ENCODE measurements around the gene SLC25A36. TPM values are rescaled to one million over a fixed set of nuclear protein-coding genes. Genes with fewer than 3 reads are reported as not detected.

The SLC25A36 gene
- total RNA-seq, 1 donor from 2014 or later: 203 TPM

DNA sequence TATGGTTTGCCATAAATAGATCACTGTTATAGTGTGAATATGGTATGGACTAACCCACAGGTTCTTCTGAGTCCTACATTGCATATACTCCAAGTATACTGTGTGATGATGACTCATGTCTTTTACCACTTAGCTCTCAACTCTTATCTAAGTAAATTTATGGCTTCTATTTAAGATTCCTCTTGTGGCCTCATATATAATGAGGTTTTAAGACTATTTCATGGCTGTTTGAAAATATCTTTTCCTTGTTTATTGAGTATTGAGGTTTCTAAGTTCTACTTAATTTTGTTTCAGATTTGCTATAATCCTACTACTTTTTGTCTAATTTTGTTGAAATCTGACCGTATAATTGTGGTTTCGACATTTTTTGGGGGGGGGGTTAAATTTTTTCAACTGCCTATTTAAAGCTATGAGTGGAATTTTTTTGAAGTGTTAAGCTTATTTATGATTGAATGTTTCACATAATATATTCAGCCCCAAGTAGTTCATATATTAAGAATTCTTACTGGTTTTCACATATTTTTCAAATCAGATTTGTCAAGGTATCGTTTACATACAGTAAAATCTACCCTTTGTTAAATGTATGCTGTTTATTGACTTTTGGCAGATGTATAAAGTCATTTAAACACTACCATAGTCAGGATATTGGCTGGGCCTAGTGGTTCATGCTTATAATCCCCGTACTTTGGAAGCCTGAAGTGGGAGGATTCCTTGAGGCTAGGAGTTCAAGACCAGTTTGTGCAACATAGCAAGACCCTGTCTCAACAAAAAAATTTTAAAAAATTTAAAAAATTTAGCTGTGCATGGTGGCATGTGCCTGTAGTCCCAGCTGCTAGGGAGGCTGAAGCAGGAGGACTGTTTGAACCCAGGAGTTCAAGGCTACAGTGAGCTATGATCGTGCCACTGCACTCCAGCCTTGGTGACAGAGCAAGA lies 11.7 kb downstream of the SLC25A36 start:
- H3K4me1 Mint-ChIP-seq: peaks cover 19% of the 10 kb centered on the region
- H3K9me3 Mint-ChIP-seq: no peaks in the 10 kb centered on the region

DNA sequence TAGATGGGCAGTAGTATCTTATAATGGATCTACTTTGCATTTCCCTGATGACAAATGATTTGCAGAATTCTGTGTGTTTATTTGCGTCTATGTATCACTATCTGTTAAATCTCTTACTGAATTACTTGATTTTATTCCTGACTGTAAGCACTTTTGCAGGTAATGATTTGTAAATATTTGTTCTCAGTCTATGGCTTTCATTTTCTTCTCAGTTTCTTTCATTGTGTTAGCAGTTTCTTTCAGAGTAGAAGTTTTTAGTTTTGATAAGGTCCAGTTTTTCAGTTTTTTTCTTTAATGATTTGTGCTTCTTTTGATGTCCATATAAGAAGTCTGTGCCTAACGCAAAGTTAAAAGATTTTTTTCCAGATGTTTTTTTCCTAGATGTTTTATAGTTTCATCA lies 12.9 kb downstream of the SLC25A36 start:
- H3K4me1 ChIP-seq: peaks cover 30% of the 10 kb centered on the region
- no peaks in the 10 kb centered on the region for H3K27me3 Mint-ChIP-seq (ENCODE audit: insufficient read depth, low read depth)
- H3K9me3 Mint-ChIP-seq: no peaks in the 10 kb centered on the region
- no peak overlapping the region for H3K4me3 Mint-ChIP-seq
- no peak overlapping the region for H3K4me3 ChIP-seq
- peaks cover 19% of the 10 kb centered on the region for H3K4me1 Mint-ChIP-seq
- no peak overlapping the region for H2AFZ ChIP-seq (replicated peaks)
- no peaks in the 10 kb centered on the region for H3K9me3 ChIP-seq (ENCODE audit: low read depth)
- TF ChIP-seq EZH2 (IDR thresholded peaks at IDR 0.05) (no peak), EZH2phosphoT487 (IDR thresholded peaks at IDR 0.05) (no peak)
- TF ChIP-seq, protein P1, sequence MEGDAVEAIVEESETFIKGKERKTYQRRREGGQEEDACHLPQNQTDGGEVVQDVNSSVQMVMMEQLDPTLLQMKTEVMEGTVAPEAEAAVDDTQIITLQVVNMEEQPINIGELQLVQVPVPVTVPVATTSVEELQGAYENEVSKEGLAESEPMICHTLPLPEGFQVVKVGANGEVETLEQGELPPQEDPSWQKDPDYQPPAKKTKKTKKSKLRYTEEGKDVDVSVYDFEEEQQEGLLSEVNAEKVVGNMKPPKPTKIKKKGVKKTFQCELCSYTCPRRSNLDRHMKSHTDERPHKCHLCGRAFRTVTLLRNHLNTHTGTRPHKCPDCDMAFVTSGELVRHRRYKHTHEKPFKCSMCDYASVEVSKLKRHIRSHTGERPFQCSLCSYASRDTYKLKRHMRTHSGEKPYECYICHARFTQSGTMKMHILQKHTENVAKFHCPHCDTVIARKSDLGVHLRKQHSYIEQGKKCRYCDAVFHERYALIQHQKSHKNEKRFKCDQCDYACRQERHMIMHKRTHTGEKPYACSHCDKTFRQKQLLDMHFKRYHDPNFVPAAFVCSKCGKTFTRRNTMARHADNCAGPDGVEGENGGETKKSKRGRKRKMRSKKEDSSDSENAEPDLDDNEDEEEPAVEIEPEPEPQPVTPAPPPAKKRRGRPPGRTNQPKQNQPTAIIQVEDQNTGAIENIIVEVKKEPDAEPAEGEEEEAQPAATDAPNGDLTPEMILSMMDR (IDR thresholded peaks at IDR 0.05): no peak
- H3K36me3 ChIP-seq: peaks cover 4% of the 10 kb centered on the region
- no peak overlapping the region for H3K9ac ChIP-seq
- no peak overlapping the region for H3K4me2 ChIP-seq
- H3K27ac Mint-ChIP-seq: no peak overlapping the region
- H4K20me1 ChIP-seq (ENCODE audit: low read depth): peaks cover 87% of the 10 kb centered on the region
- peaks cover 90% of the 10 kb centered on the region for H3K79me2 ChIP-seq (ENCODE audit: low read depth)
- DNase-seq (ENCODE audit: low spot score): no peak
- H3K27me3 ChIP-seq: no peaks in the 10 kb centered on the region
- peaks cover 27% of the 10 kb centered on the region for H3F3A ChIP-seq (ENCODE audit: low read depth)
- H3K36me3 Mint-ChIP-seq: peaks cover 1% of the 10 kb centered on the region
- H3K27ac ChIP-seq: no peak overlapping the region

More for the DNA sequence above, 11.7 kb downstream of the SLC25A36 start:
- Mint-ChIP-seq H3K27ac (no peak overlapping the region), H3K36me3 (no peaks in the 10 kb centered on the region), H3K4me3 (no peak overlapping the region), H3K27me3 (ENCODE audit: insufficient read depth, low read depth) (no peaks in the 10 kb centered on the region)
- Histone ChIP-seq H3K9ac (no peak overlapping the region), H3K36me3 (no peaks in the 10 kb centered on the region), H3K79me2 (ENCODE audit: low read depth) (peaks cover 98% of the 10 kb centered on the region), H3K4me1 (peaks cover 35% of the 10 kb centered on the region), H3F3A (ENCODE audit: low read depth) (peaks cover 34% of the 10 kb centered on the region), H3K27ac (no peak overlapping the region), H3K27me3 (no peaks in the 10 kb centered on the region), H3K4me3 (no peak overlapping the region), H3K4me2 (peak overlapping the region; percentile 8), H4K20me1 (ENCODE audit: low read depth) (peaks cover 98% of the 10 kb centered on the region), H3K9me3 (ENCODE audit: low read depth) (no peaks in the 10 kb centered on the region), H2AFZ (replicated peaks) (no peak overlapping the region)
- no peak for DNase-seq (ENCODE audit: low spot score)
- TF ChIP-seq EZH2 (IDR thresholded peaks at IDR 0.05) (no peak), EZH2phosphoT487 (IDR thresholded peaks at IDR 0.05) (no peak)
- TF ChIP-seq, protein P1 (IDR thresholded peaks at IDR 0.05): no peak

DNA sequence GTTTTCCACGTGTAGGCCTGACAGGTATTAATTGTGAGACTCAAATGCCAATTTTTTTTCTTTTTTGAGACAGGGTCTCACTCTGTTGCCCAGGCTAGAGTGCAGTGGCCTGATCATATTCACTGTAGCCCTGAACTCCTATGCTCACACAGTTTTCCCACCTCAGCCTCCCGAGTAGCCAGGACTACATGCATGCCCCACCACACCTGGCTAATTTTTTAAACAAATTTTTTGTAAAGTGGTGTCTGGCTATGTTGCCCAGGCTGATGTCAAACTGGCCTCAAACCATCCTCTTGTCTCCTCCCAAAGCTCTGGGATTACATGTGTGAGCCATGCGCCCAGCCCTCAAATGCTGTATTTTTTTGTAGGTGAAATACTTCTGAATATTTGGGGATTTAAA lies 14.0 kb downstream of the SLC25A36 start:
- peaks cover 10% of the 10 kb centered on the region for H3K4me1 Mint-ChIP-seq
- H3K36me3 ChIP-seq: peaks cover 13% of the 10 kb centered on the region
- no peak overlapping the region for H3K27ac Mint-ChIP-seq
- DNase-seq (ENCODE audit: low spot score): no peak
- H3F3A ChIP-seq (ENCODE audit: low read depth): peaks cover 17% of the 10 kb centered on the region
- H3K9ac ChIP-seq: no peak overlapping the region
- H3K4me2 ChIP-seq: no peak overlapping the region
- no peaks in the 10 kb centered on the region for H3K27me3 ChIP-seq
- H3K79me2 ChIP-seq (ENCODE audit: low read depth): peaks cover 80% of the 10 kb centered on the region
- no peaks in the 10 kb centered on the region for H3K9me3 Mint-ChIP-seq
- no peaks in the 10 kb centered on the region for H3K9me3 ChIP-seq (ENCODE audit: low read depth)
- no peak overlapping the region for H3K4me3 ChIP-seq
- no peak overlapping the region for H3K27ac ChIP-seq
- H3K4me1 ChIP-seq: peaks cover 20% of the 10 kb centered on the region
- no peak for TF ChIP-seq EZH2phosphoT487 (IDR thresholded peaks at IDR 0.05)
- TF ChIP-seq, protein P1 (IDR thresholded peaks at IDR 0.05): no peak
- TF ChIP-seq EZH2 (IDR thresholded peaks at IDR 0.05): no peak
- no peak overlapping the region for H2AFZ ChIP-seq (replicated peaks)
- no peaks in the 10 kb centered on the region for H3K27me3 Mint-ChIP-seq (ENCODE audit: insufficient read depth, low read depth)
- peaks cover 6% of the 10 kb centered on the region for H3K36me3 Mint-ChIP-seq
- no peak overlapping the region for H3K4me3 Mint-ChIP-seq
- H4K20me1 ChIP-seq (ENCODE audit: low read depth): peaks cover 77% of the 10 kb centered on the region
